Parathyroid adenoma (tissue), 2 donors: Measurements from ENCODE around the gene ITPR3.

ENCODE experiments used
- H2AFZ ChIP-seq: fragments of 300-600 bp; sonication (generic); one replicate; pipeline ENCODE4 v1.7.0; 2017; ENCODE audit warnings: antibody characterized with exemption, mild to moderate bottlenecking
- H3K27ac ChIP-seq: fragments of 300-600 bp; sonication (generic); one replicate; pipeline ENCODE4 v1.7.0; 2017
- H3K27me3 ChIP-seq: fragments of 300-600 bp; sonication (generic); one replicate; pipeline ENCODE4 v1.7.0; 2017; ENCODE audit warnings: low read length; ENCODE audit not compliant: control insufficient read depth, insufficient read depth
- H3K36me3 ChIP-seq: fragments of 300-600 bp; sonication (generic); one replicate; pipeline ENCODE4 v1.7.0; 2017; ENCODE audit warnings: low read length; ENCODE audit not compliant: control insufficient read depth, insufficient read depth
- H3K4me1 ChIP-seq: fragments of 300-600 bp; sonication (generic); one replicate; pipeline ENCODE4 v1.7.0; 2017; ENCODE audit warnings: control low read depth
- H3K4me2 ChIP-seq: fragments of 300-600 bp; sonication (generic); one replicate; pipeline ENCODE4 v1.7.0; 2017; ENCODE audit warnings: low read length
- H3K4me3 ChIP-seq: fragments of 300-600 bp; sonication (generic); one replicate; pipeline ENCODE4 v1.7.0; 2017; ENCODE audit warnings: low read depth, low read length
- H3K79me2 ChIP-seq: fragments of 300-600 bp; sonication (generic); one replicate; pipeline ENCODE4 v1.7.0; 2017; ENCODE audit warnings: control low read depth
- H3K9ac ChIP-seq: fragments of 300-600 bp; sonication (generic); one replicate; pipeline ENCODE4 v1.7.0; 2017; ENCODE audit warnings: mild to moderate bottlenecking
- H3K9me3 ChIP-seq: fragments of 300-600 bp; sonication (generic); one replicate; pipeline ENCODE4 v1.7.0; 2017; ENCODE audit warnings: low read length; ENCODE audit not compliant: control insufficient read depth
- CTCF ChIP-seq: fragments of 300-600 bp; sonication (generic); IDR thresholded peaks from one replicate; pipeline ENCODE4 v1.7.0; 2017; ENCODE audit warnings: antibody characterized with exemption, mild to moderate bottlenecking
- donor health status: primary hyperparathyroidism.

Gene ITPR3

DNA sequence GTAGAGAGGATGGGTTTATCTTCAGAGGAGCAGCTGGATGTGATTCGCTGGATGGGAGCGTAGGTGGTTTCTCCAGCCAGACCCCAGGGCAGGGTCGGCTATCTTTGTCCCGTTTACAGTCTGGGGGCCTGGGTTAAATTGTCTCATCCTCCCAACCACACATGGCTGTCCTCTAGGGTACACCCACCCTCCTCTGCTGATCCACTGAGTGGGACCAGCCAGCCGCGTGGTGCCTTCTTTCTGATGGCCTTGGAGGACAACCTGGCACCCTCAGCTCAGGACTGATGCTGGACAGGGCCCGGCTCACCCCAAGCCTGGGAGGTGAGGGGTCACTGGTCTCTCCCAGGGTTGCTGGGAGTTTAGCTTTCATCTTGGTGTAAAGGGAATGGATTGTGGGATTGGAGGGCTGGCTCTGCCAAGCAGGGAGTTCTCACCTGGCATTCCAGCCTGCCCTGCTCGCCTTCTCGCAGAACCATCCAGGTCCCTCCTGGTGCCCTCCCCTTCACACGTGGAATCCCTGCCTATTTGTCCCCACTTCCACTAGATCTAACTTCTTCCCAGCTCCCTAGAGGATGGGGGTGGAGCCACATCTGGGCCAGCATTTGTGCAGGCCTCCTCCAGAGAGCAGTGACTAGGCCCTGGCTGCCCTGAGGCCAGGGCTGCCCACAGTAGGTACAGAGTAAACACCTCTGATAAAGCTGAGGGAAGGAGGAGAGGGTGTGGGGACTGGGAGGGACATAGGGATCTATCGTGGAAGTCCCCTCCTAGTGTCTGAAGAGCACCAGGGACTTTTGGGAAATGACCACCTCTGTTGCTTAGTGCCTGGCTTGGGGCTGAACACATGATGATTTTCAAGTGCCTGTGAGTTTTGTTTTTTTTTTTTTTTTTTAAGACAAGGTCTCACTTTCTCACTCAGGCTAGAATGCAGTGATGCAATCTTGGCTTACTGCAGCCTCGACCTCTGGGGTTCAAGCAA is 1.6 kb downstream of the ITPR3 start:
- no peak overlapping the region for H3K4me3 ChIP-seq
- peaks cover 6% of the 10 kb centered on the region for H3K4me1 ChIP-seq
- TF ChIP-seq CTCF, result no peak
- H3K27ac ChIP-seq, result no peak overlapping the region
- no peak overlapping the region for H3K4me2 ChIP-seq
- H3K27me3 ChIP-seq, result no peaks in the 10 kb centered on the region
- H3K79me2 ChIP-seq, result no peaks in the 10 kb centered on the region
- no peak overlapping the region for H3K9ac ChIP-seq
- H3K36me3 ChIP-seq, result no peaks in the 10 kb centered on the region
- H3K9me3 ChIP-seq, result no peaks in the 10 kb centered on the region
- H2AFZ ChIP-seq, result no peak overlapping the region

DNA sequence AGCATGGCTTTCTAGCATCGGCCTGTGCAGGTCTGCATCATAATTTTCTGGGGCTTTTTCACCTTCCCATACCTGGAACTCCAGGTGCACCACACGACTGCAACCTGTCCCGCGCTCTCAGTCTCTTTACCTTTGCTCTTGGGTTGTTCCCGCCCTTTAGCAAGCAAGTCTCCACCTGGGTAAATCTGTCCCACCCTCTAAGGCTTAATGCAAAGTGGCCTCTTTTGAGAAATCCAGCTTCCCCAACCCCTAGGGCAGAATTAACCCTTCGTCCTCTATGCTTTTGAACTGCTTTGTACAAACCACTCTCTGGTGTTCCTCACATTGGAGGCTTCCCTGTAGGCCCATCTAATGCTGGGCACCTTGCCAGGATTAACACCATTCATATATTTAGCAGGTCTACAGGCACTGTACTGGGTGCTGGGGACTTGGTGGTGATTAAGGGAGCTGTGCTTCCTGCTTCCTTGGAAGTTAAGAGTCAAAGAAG is 2.8 kb downstream of the ITPR3 start:
- Histone ChIP-seq H3K79me2 (no peaks in the 10 kb centered on the region), H3K4me2 (no peak overlapping the region), H3K4me1 (peaks cover 6% of the 10 kb centered on the region), H3K4me3 (no peak overlapping the region), H3K27me3 (no peaks in the 10 kb centered on the region), H3K27ac (no peak overlapping the region), H3K9me3 (no peaks in the 10 kb centered on the region), H3K9ac (no peak overlapping the region), H2AFZ (no peak overlapping the region), H3K36me3 (no peaks in the 10 kb centered on the region)
- no peak for TF ChIP-seq CTCF

DNA sequence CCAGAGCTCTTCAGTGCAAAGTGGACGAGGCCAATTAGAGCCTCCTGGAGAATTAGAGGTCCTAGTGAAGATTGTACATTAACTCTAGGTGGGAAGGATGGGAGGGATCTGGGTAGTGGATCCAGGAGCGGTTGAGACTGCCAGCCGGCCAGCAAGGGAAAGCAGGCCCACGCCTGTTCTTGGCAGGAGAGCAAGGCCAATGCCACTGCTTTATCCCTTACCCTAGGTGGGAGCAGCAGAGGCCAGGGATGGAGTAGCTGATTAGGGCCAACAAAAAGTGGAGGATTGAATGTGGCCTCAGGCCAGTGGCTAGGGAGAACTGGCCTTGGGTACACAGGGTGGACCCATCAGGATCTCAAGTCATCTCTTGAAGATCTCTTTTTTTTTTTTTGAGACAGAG is 3.7 kb downstream of the ITPR3 start:
- no peaks in the 10 kb centered on the region for H3K36me3 ChIP-seq
- H3K9ac ChIP-seq, result no peak overlapping the region
- H2AFZ ChIP-seq, result no peak overlapping the region
- no peak overlapping the region for H3K4me3 ChIP-seq
- H3K27me3 ChIP-seq, result no peaks in the 10 kb centered on the region
- no peak for TF ChIP-seq CTCF
- peaks cover 6% of the 10 kb centered on the region for H3K4me1 ChIP-seq
- no peaks in the 10 kb centered on the region for H3K79me2 ChIP-seq
- H3K4me2 ChIP-seq, result no peak overlapping the region
- H3K9me3 ChIP-seq, result no peaks in the 10 kb centered on the region
- H3K27ac ChIP-seq, result no peak overlapping the region

DNA sequence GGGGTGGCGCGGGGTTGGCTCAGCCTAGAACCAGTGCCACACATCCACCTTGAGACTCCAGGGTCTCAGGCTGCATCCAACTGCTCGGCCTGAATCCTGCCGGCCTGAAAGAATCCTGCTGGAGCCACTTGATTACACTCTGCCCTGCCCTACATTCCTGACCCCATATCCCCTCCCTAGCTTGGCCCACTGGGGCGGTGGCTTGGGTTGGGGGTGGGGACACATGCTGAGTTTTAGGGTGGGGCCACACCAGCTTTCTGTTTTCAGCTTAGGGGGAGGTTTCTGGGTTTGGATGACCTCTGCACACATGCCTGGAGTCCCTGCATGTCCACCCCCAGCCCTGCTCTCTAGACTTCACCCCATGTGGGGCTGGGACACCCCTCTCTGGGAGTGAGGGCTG is 6.8 kb downstream of the ITPR3 start:
- Histone ChIP-seq H3K27ac (no peak overlapping the region), H3K79me2 (no peaks in the 10 kb centered on the region), H2AFZ (no peak overlapping the region), H3K4me2 (no peak overlapping the region), H3K36me3 (no peaks in the 10 kb centered on the region), H3K9ac (no peak overlapping the region), H3K27me3 (no peaks in the 10 kb centered on the region), H3K4me1 (peaks cover under 1% of the 10 kb centered on the region), H3K9me3 (no peaks in the 10 kb centered on the region), H3K4me3 (no peak overlapping the region)
- no peak for TF ChIP-seq CTCF
